ENCODE results near the gene KRT86. TPM values are rescaled to one million over a fixed set of nuclear protein-coding genes. Genes with fewer than 3 reads are reported as not detected.

KRT86 gene
- total RNA-seq, 5 donors from 2014 or later (not counting 1 experiment from before 2014, with no cell fraction given) = 0.35 TPM; not detected in 4

DNA sequence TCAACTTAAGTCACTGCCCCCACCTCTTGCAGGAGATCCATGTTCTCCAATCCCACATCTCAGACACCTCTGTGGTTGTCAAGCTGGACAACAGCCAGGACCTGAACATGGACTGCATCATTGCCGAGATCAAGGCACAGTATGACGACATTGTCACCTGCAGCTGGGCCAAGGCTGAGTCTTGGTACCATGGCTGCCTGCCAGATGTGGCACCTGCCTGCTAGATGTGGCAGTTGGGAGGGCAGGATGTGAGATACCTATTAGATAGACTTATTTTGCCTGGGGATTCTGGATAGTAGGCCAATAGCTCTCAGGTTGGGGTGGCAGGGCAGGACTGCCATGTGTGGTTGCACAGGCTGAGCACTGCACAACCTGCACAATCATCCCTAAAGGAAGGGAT is 7.9 kb upstream of the KRT86 start:
- no peak overlapping the region for H3K27ac Mint-ChIP-seq
- Histone ChIP-seq H3K27me3 (replicated peaks in 1 of 2; ENCODE audit: control insufficient read depth in 2 of 2, extremely low read depth in 1 of 2, insufficient read depth in 2 of 2, low read length in 1 of 2) (peaks cover 4 to 33% of the 10 kb centered on the region in 2 experiments), H3K4me3 (ENCODE audit: control insufficient read depth in 1 of 2, extremely low read depth in 1 of 2, low read length in 1 of 2) (no peak overlapping the region), H3K4me1 (ENCODE audit: control insufficient read depth in 1 of 2, extremely low read depth in 1 of 2, insufficient read depth in 2 of 2, low read length in 2 of 2) (no peaks in the 10 kb centered on the region), H3K27ac (ENCODE audit: low read length) (no peak overlapping the region), H3K9me3 (no peaks in the 10 kb centered on the region), H3K36me3 (ENCODE audit: control insufficient read depth in 2 of 2, extremely low read depth in 1 of 2, insufficient read depth in 1 of 2, low read length in 1 of 2) (no peaks in the 10 kb centered on the region)
- CTCF ChIA-PET = no interaction called here
- no peak overlapping the region for H3K4me3 Mint-ChIP-seq
- H3K27me3 Mint-ChIP-seq = peaks cover 21 to 26% of the 10 kb centered on the region in 2 donors
- no peaks in the 10 kb centered on the region for H3K9me3 Mint-ChIP-seq
- ATAC-seq (replicated peaks in 1 of 4) (no peak), DNase-seq (no peak)
- no peaks in the 10 kb centered on the region for H3K4me1 Mint-ChIP-seq
- no peaks in the 10 kb centered on the region for H3K36me3 Mint-ChIP-seq
- WGBS (ENCODE audit: insufficient coverage) = 94% methylated on average over 2 of the region's 2 CpGs
- POLR2A ChIA-PET = interaction anchor here in 1 of 2 donors (0.8 kb wide), 1 partner anchor 393 kb away, joined by 12 read pairs; no protein-coding TSS in a partner anchor

DNA sequence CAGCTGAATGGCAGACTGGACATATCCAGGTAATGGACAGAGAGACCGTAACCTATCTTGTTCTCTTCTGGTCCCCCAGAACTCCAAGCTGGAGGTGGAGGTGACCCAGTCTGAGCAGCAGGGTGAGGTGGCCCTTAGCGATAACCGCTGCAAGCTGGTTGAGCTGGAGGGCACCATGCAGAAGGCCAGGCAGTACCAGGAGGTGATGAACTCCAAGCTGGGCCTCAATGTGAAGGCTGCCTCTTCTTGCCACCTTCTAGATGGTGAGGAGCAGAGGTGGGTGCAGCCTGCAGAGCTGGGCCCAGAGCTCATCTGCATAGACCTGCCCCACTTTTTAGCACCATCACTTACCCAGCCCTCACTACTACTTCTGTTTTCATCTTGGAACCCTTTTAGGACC is 7.2 kb upstream of the KRT86 start:
- Histone ChIP-seq H3K4me3 (ENCODE audit: control insufficient read depth in 1 of 2, extremely low read depth in 1 of 2, low read length in 1 of 2) (no peak overlapping the region), H3K4me1 (ENCODE audit: control insufficient read depth in 1 of 2, extremely low read depth in 1 of 2, insufficient read depth in 2 of 2, low read length in 2 of 2) (no peaks in the 10 kb centered on the region), H3K36me3 (ENCODE audit: control insufficient read depth in 2 of 2, extremely low read depth in 1 of 2, insufficient read depth in 1 of 2, low read length in 1 of 2) (no peaks in the 10 kb centered on the region), H3K9me3 (no peaks in the 10 kb centered on the region), H3K27me3 (replicated peaks in 1 of 2; ENCODE audit: control insufficient read depth in 2 of 2, extremely low read depth in 1 of 2, insufficient read depth in 2 of 2, low read length in 1 of 2) (peaks cover 2 to 29% of the 10 kb centered on the region in 2 experiments), H3K27ac (ENCODE audit: low read length) (no peak overlapping the region)
- 93% methylated on average over 3 of the region's 3 CpGs for WGBS (ENCODE audit: insufficient coverage)
- DNase-seq = no peak
- Mint-ChIP-seq H3K4me1 (no peaks in the 10 kb centered on the region), H3K4me3 (no peak overlapping the region), H3K9me3 (no peaks in the 10 kb centered on the region), H3K27me3 (peaks cover 18 to 25% of the 10 kb centered on the region in 2 donors), H3K36me3 (no peaks in the 10 kb centered on the region), H3K27ac (no peak overlapping the region)
- POLR2A ChIA-PET = no interaction called here
- CTCF ChIA-PET = no interaction called here
- ATAC-seq (replicated peaks in 1 of 4) = no peak

- Mint-ChIP-seq H3K4me1 (no peaks in the 10 kb centered on the region), H3K36me3 (no peaks in the 10 kb centered on the region), H3K27ac (no peak overlapping the region), H3K4me3 (no peak overlapping the region), H3K27me3 (peaks cover 18 to 25% of the 10 kb centered on the region in 2 donors), H3K9me3 (no peaks in the 10 kb centered on the region)
- no peaks in the 10 kb centered on the region for H3K36me3 ChIP-seq (ENCODE audit: control insufficient read depth in 2 of 2, extremely low read depth in 1 of 2, insufficient read depth in 1 of 2, low read length in 1 of 2)
- ATAC-seq (replicated peaks in 1 of 4) (no peak), DNase-seq (no peak)
- H3K4me1 ChIP-seq (ENCODE audit: control insufficient read depth in 1 of 2, extremely low read depth in 1 of 2, insufficient read depth in 2 of 2, low read length in 2 of 2) = no peaks in the 10 kb centered on the region
- H3K4me3 ChIP-seq (ENCODE audit: control insufficient read depth in 1 of 2, extremely low read depth in 1 of 2, low read length in 1 of 2) = no peak overlapping the region
- ChIA-PET POLR2A (no interaction called here), CTCF (no interaction called here)
- no peaks in the 10 kb centered on the region for H3K9me3 ChIP-seq
- H3K27ac ChIP-seq (ENCODE audit: low read length) = no peak overlapping the region
- no CpG with 5 or more reads among the region's 3 CpGs for WGBS (ENCODE audit: insufficient coverage)
- peaks cover 2 to 26% of the 10 kb centered on the region in 2 experiments for H3K27me3 ChIP-seq (replicated peaks in 1 of 2; ENCODE audit: control insufficient read depth in 2 of 2, extremely low read depth in 1 of 2, insufficient read depth in 2 of 2, low read length in 1 of 2)
Observed at GRCh38 chr12:52267699-52268098, 6.7 kb upstream of the KRT86 start.

DNA sequence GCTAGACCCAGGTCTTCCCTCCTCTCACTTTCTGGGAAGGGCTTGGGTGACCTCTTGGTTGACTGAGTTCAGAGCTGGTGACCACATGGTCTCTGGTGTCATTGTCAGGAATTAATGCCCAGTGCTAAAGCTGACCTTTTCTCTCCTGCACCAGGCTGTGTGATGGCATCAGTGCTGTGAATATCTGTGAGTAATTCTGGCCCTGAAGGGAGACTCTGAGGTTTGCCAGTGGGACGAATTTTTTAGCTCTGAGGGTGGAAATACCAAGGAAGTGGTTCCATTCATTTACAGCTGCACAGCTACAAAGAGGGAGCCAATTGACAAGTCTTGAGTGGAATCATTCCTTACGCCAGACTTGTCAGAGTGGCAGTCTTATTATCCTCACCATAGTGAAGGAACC is 6.2 kb upstream of the KRT86 start:
- Mint-ChIP-seq H3K36me3 (no peaks in the 10 kb centered on the region), H3K4me1 (no peaks in the 10 kb centered on the region), H3K9me3 (no peaks in the 10 kb centered on the region), H3K27ac (no peak overlapping the region), H3K4me3 (no peak overlapping the region), H3K27me3 (peaks cover 18 to 25% of the 10 kb centered on the region in 2 donors)
- Histone ChIP-seq H3K27ac (ENCODE audit: low read length) (no peak overlapping the region), H3K9me3 (no peaks in the 10 kb centered on the region), H3K27me3 (replicated peaks in 1 of 2; ENCODE audit: control insufficient read depth in 2 of 2, extremely low read depth in 1 of 2, insufficient read depth in 2 of 2, low read length in 1 of 2) (peaks cover 2 to 24% of the 10 kb centered on the region in 2 experiments), H3K4me1 (ENCODE audit: control insufficient read depth in 1 of 2, extremely low read depth in 1 of 2, insufficient read depth in 2 of 2, low read length in 2 of 2) (no peaks in the 10 kb centered on the region), H3K36me3 (ENCODE audit: control insufficient read depth in 2 of 2, extremely low read depth in 1 of 2, insufficient read depth in 1 of 2, low read length in 1 of 2) (no peaks in the 10 kb centered on the region), H3K4me3 (ENCODE audit: control insufficient read depth in 1 of 2, extremely low read depth in 1 of 2, low read length in 1 of 2) (no peak overlapping the region)
- DNase-seq (no peak), ATAC-seq (replicated peaks in 1 of 4) (no peak)
- ChIA-PET CTCF (interaction anchor here in 1 of 2 donors (0.6 kb wide), 1 partner anchor 11 kb away, joined by 4 read pairs; no protein-coding TSS in a partner anchor), POLR2A (no interaction called here)
- WGBS (ENCODE audit: insufficient coverage) = 50% methylated on average over 1 of the region's 2 CpGs

DNA sequence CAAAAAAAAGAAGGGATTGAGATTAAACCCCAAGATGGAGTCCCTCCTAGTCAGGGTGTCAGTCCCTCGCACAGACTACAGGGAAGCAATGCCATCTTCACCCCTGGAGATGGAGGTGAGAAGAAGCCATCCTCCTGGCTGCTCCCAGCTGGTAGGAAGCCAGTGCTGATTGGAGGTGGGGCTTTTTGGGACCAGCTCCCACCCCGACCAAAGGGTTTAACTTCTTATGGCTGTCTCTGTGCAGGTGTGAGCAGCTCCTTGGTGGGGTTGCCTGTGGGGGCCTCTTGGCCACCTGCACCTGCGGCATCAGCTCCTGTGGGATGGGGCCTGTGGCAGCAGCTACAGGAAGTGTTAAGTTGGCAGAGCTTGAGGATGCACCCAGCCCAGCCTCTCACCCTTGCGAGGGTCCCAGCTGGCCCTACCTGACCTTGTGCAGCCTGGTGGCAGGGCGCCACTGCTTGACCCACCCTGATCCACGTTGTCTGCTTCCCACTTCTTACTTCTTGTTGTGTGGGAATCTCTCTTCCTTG is 3.8 kb upstream of the KRT86 start:
- ATAC-seq (replicated peaks in 1 of 4) = no peak
- Mint-ChIP-seq H3K9me3 (no peaks in the 10 kb centered on the region), H3K4me1 (no peaks in the 10 kb centered on the region), H3K4me3 (no peak overlapping the region), H3K27me3 (peaks cover 27 to 29% of the 10 kb centered on the region in 2 donors), H3K27ac (no peak overlapping the region), H3K36me3 (no peaks in the 10 kb centered on the region)
- H3K9me3 ChIP-seq = no peaks in the 10 kb centered on the region
- no peak overlapping the region for H3K27ac ChIP-seq (ENCODE audit: low read length)
- POLR2A ChIA-PET = no interaction called here
- DNase-seq = no peak
- CTCF ChIA-PET = no interaction called here
- H3K4me1 ChIP-seq (ENCODE audit: control insufficient read depth in 1 of 2, extremely low read depth in 1 of 2, insufficient read depth in 2 of 2, low read length in 2 of 2) = no peaks in the 10 kb centered on the region
- no peaks in the 10 kb centered on the region for H3K36me3 ChIP-seq (ENCODE audit: control insufficient read depth in 2 of 2, extremely low read depth in 1 of 2, insufficient read depth in 1 of 2, low read length in 1 of 2)
- peaks cover 2 to 27% of the 10 kb centered on the region in 2 experiments for H3K27me3 ChIP-seq (replicated peaks in 1 of 2; ENCODE audit: control insufficient read depth in 2 of 2, extremely low read depth in 1 of 2, insufficient read depth in 2 of 2, low read length in 1 of 2)
- 83% methylated on average over 1 of the region's 6 CpGs for WGBS (ENCODE audit: insufficient coverage)
- H3K4me3 ChIP-seq (ENCODE audit: control insufficient read depth in 1 of 2, extremely low read depth in 1 of 2, low read length in 1 of 2) = no peak overlapping the region

DNA sequence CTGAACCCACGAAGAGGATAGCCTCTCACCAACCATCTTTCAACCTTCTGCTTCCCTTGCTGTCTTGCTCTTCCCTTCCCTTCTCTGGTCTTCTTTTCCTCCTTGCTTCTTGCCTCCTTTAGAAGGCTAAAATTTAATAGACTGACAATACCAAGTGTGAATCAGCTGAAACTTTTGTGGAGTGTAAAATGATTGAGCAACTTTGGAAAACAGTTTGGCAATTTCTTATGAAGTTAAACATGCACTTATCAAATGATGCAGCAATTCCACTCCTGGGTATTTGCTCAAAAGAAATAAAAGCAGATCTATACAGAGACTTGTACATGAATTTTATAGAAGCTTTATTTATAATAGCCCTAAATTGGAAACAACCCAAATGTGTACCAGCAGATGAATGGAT is 3.3 kb upstream of the KRT86 start:
- H3K27ac ChIP-seq (ENCODE audit: low read length) = no peak overlapping the region
- no peaks in the 10 kb centered on the region for H3K4me1 ChIP-seq (ENCODE audit: control insufficient read depth in 1 of 2, extremely low read depth in 1 of 2, insufficient read depth in 2 of 2, low read length in 2 of 2)
- ATAC-seq (replicated peaks in 1 of 4) = no peak
- ChIA-PET CTCF (no interaction called here), POLR2A (no interaction called here)
- H3K4me3 ChIP-seq (ENCODE audit: control insufficient read depth in 1 of 2, extremely low read depth in 1 of 2, low read length in 1 of 2) = no peak overlapping the region
- Mint-ChIP-seq H3K27ac (no peak overlapping the region), H3K9me3 (no peaks in the 10 kb centered on the region), H3K4me3 (no peak overlapping the region), H3K4me1 (no peaks in the 10 kb centered on the region), H3K27me3 (peaks cover 27 to 29% of the 10 kb centered on the region in 2 donors), H3K36me3 (no peaks in the 10 kb centered on the region)
- H3K9me3 ChIP-seq = no peaks in the 10 kb centered on the region
- peaks cover 2 to 29% of the 10 kb centered on the region in 2 experiments for H3K27me3 ChIP-seq (replicated peaks in 1 of 2; ENCODE audit: control insufficient read depth in 2 of 2, extremely low read depth in 1 of 2, insufficient read depth in 2 of 2, low read length in 1 of 2)
- WGBS (ENCODE audit: insufficient coverage) = no CpG with 5 or more reads among the region's 1 CpG
- no peaks in the 10 kb centered on the region for H3K36me3 ChIP-seq (ENCODE audit: control insufficient read depth in 2 of 2, extremely low read depth in 1 of 2, insufficient read depth in 1 of 2, low read length in 1 of 2)
- no peak for DNase-seq
